Testis (tissue), 3 donors: Measurements from ENCODE around the gene FOXP4. TPM values are rescaled to one million over a fixed set of nuclear protein-coding genes. Genes with fewer than 3 reads are reported as not detected.

Source experiments
- DNase-seq: peaks from one replicate; pipeline ENCODE4 v3.0.0-alpha.2; 2019
- H3K27ac ChIP-seq, 2 donors: fragments of 200-600 bp; sonication (generic); one replicate each; pipeline ENCODE4 v1.5.1; 2019
- H3K27me3 ChIP-seq: fragments of 200-600 bp; sonication (generic); one replicate; pipeline ENCODE4 v1.5.1; 2019
- H3K36me3 ChIP-seq: fragments of 200-600 bp; sonication (generic); one replicate; pipeline ENCODE4 v1.5.1; 2017; ENCODE audit warnings: low read depth; ENCODE audit errors: missing control alignments
- H3K4me1 ChIP-seq: fragments of 200-600 bp; sonication (generic); one replicate; pipeline ENCODE4 v1.5.1; 2019
- H3K4me3 ChIP-seq, 2 donors: fragments of 200-600 bp; sonication (generic); one replicate each; pipeline ENCODE4 v1.5.1; 2017 to 2019
- H3K9me3 ChIP-seq: fragments of 200-600 bp; sonication (generic); one replicate; pipeline ENCODE4 v1.5.1; 2017
- POLR2A ChIP-seq: fragments of 450-650 bp; IDR thresholded peaks from one replicate; pipeline ENCODE4 v1.6.1; 2017; ENCODE audit warnings: antibody characterized with exemption, mild to moderate bottlenecking, moderate library complexity
- WGBS, 2 donors: methylation state at CpG; one replicate each; pipeline ENCODE4 v1.1.5; 2018; 5-methylcytosine and 5-hydroxymethylcytosine counted together
- intact Hi-C: fragments of 100-400 bp; cut with DNase I; formaldehyde crosslinking; loops from one replicate; pipeline ENCODE4 v1.15.1; 2023; ENCODE audit warnings: low total_unique reads
- polyA plus RNA-seq: library from polyadenylated mRNA; stranded (reverse); fragments of 350-450 nt; fragmentation: Illumina TruSeq; extraction: RNeasy Lipid Tissue Mini Kit (QIAGEN cat#74804); gene quantifications from one replicate; pipeline ENCODE4 v1.2.3, GENCODE V29; 2014; ENCODE audit warnings: low read depth, low replicate concordance; ENCODE audit not compliant: insufficient read depth
- total RNA-seq, 2 donors: library from RNA; depleted of rRNA; stranded (reverse); fragments of >200 nt; gene quantifications; one replicate each; pipeline ENCODE4 v1.2.3, GENCODE V29; 2016
- TF ChIP-seq, protein P1 (sequence below), 3 experiments: fragments of 450-650 bp in 2 of 3; fragments of 200-600 bp in 1 of 3; sonication (generic) in 1 of 3; IDR thresholded peaks; one replicate each; pipeline ENCODE4 v1.5.1; 2016 to 2019; ENCODE audit warnings: antibody characterized with exemption in 3 of 3, mild to moderate bottlenecking in 2 of 3, moderate library complexity in 1 of 3

The FOXP4 gene
- total and polyA plus RNA-seq, 3 donors from 2014 or later: 38.0 to 50.2 (median 39.7) TPM

DNA sequence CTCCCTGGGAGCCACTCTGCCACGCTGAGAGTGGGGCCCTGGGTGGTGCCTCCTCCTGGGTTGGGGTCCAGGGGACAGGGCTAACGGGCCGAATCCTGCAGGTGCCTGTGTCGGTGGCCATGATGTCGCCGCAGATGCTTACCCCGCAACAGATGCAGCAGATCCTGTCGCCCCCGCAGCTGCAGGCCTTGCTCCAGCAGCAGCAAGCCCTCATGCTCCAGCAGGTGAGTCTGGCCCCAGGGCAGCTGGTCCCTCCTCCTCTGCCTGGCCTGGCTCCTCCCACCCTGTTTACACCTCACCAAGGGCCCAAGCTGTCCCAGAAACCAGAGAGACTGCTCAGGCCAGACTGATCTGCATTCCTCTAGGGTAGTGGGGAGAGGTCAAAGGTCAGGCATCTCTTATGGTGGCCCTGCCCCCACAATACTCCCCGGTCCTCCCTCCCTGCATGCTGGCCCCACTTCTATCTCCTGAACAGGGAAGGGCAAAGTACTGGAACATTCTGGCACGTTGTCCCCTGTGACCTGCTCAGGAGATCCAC, 38.6 kb downstream of the FOXP4 start:
- WGBS, 2 donors: 68 to 86% methylated on average over 5 to 11 of the region's 11 CpGs
- intact Hi-C loops: no loop called here

GRCh38 chr6:41585605-41586004, 39.4 kb downstream of the FOXP4 start:
- Histone ChIP-seq H3K27ac (no peak overlapping the region), H3K4me3 (no peak overlapping the region), H3K36me3 (no peaks in the 10 kb centered on the region), H3K9me3 (no peaks in the 10 kb centered on the region), H3K27me3 (no peaks in the 10 kb centered on the region), H3K4me1 (no peaks in the 10 kb centered on the region)
- DNase-seq: no peak
- intact Hi-C loops: no loop called here
- WGBS, 2 donors: 89 to 94% methylated on average over 9 of the region's 9 CpGs
- TF ChIP-seq, protein P1, sequence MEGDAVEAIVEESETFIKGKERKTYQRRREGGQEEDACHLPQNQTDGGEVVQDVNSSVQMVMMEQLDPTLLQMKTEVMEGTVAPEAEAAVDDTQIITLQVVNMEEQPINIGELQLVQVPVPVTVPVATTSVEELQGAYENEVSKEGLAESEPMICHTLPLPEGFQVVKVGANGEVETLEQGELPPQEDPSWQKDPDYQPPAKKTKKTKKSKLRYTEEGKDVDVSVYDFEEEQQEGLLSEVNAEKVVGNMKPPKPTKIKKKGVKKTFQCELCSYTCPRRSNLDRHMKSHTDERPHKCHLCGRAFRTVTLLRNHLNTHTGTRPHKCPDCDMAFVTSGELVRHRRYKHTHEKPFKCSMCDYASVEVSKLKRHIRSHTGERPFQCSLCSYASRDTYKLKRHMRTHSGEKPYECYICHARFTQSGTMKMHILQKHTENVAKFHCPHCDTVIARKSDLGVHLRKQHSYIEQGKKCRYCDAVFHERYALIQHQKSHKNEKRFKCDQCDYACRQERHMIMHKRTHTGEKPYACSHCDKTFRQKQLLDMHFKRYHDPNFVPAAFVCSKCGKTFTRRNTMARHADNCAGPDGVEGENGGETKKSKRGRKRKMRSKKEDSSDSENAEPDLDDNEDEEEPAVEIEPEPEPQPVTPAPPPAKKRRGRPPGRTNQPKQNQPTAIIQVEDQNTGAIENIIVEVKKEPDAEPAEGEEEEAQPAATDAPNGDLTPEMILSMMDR (IDR thresholded peaks at IDR 0.05): no peak
- no peak for TF ChIP-seq POLR2A

More for the DNA sequence above, 38.6 kb downstream of the FOXP4 start:
- Histone ChIP-seq H3K4me1 (no peaks in the 10 kb centered on the region), H3K36me3 (no peaks in the 10 kb centered on the region), H3K27ac (no peak overlapping the region), H3K27me3 (no peaks in the 10 kb centered on the region), H3K4me3 (no peak overlapping the region), H3K9me3 (no peaks in the 10 kb centered on the region)
- DNase-seq: no peak
- TF ChIP-seq, protein P1 (IDR thresholded peaks at IDR 0.05): no peak
- no peak for TF ChIP-seq POLR2A

- intact Hi-C loops: no loop called here
- Histone ChIP-seq H3K4me3 (no peak overlapping the region), H3K36me3 (no peaks in the 10 kb centered on the region), H3K27me3 (no peaks in the 10 kb centered on the region), H3K27ac (no peak overlapping the region), H3K4me1 (no peaks in the 10 kb centered on the region), H3K9me3 (no peaks in the 10 kb centered on the region)
- 91 to 94% methylated on average over 27 to 28 of the region's 28 CpGs for WGBS, 2 donors
- TF ChIP-seq, protein P1 (IDR thresholded peaks at IDR 0.05): no peak
- no peak for TF ChIP-seq POLR2A
- DNase-seq: no peak
Measured at GRCh38 chr6:41586252-41587007, 40.2 kb downstream of the FOXP4 start.

GRCh38 chr6:41587131-41587879, 41.1 kb downstream of the FOXP4 start:
- no peak for DNase-seq
- no peak for TF ChIP-seq POLR2A
- TF ChIP-seq, protein P1 (IDR thresholded peaks at IDR 0.05): no peak
- Histone ChIP-seq H3K27me3 (no peaks in the 10 kb centered on the region), H3K4me1 (peaks cover 3% of the 10 kb centered on the region), H3K36me3 (no peaks in the 10 kb centered on the region), H3K9me3 (no peaks in the 10 kb centered on the region), H3K4me3 (no peak overlapping the region), H3K27ac (no peak overlapping the region)
- intact Hi-C loops: no loop called here
- 66 to 82% methylated on average over 5 to 25 of the region's 26 CpGs for WGBS, 2 donors
